Liver (tissue), 9 donors: Measurements from ENCODE around the gene FOXO1. TPM values are rescaled to one million over a fixed set of nuclear protein-coding genes. Genes with fewer than 3 reads are reported as not detected.

ENCODE experiments used
- DNase-seq: peaks from one replicate; pipeline ENCODE4 v3.0.0-alpha.2; 2017; ENCODE audit warnings: low spot score
- H3K27ac ChIP-seq, 2 donors: one replicate each; pipeline ENCODE4 v1.7.0; 2013; ENCODE audit warnings: inconsistent platforms in 2 of 2, low read length in 2 of 2, control low read depth in 1 of 2, low read depth in 1 of 2, mild to moderate bottlenecking in 1 of 2
- H3K27me3 ChIP-seq, 4 donors: one replicate each; pipeline versions ENCODE4 v1.6.1 to v1.7.0; 2013; ENCODE audit warnings: low read length in 3 of 4, inconsistent platforms in 1 of 4, mild to moderate bottlenecking in 1 of 4, moderate library complexity in 1 of 4; ENCODE audit not compliant: control insufficient read depth in 4 of 4, insufficient read depth in 4 of 4
- H3K36me3 ChIP-seq, 4 donors: one replicate each; pipeline versions ENCODE4 v1.6.1 to v1.7.0; 2013; ENCODE audit warnings: low read length in 3 of 4, mild to moderate bottlenecking in 3 of 4, low read depth in 1 of 4, moderate library complexity in 1 of 4; ENCODE audit not compliant: control insufficient read depth in 4 of 4, insufficient read depth in 3 of 4
- H3K4me1 ChIP-seq, 4 donors: one replicate each; pipeline versions ENCODE4 v1.6.1 to v1.7.0; 2013; ENCODE audit warnings: low read length in 3 of 4, mild to moderate bottlenecking in 3 of 4, moderate library complexity in 1 of 4; ENCODE audit not compliant: control insufficient read depth in 4 of 4, insufficient read depth in 4 of 4
- H3K4me3 ChIP-seq, 3 donors: one replicate each; pipeline versions ENCODE4 v1.6.1 to v1.7.0; 2013; ENCODE audit warnings: low read length in 3 of 3, control low read depth in 1 of 3, low read depth in 1 of 3, mild to moderate bottlenecking in 1 of 3
- H3K9ac ChIP-seq, 2 donors: one replicate each; pipeline ENCODE4 v1.7.0; 2013; ENCODE audit warnings: low read length in 2 of 2, mild to moderate bottlenecking in 2 of 2, moderate library complexity in 2 of 2, control low read depth in 1 of 2, low read depth in 1 of 2
- H3K9me3 ChIP-seq, 4 donors: one replicate each; pipeline versions ENCODE4 v1.6.1 to v1.7.0; 2013; ENCODE audit warnings: low read length in 3 of 4; ENCODE audit not compliant: control insufficient read depth in 4 of 4
- ATF3 ChIP-seq: IDR thresholded peaks from 2 replicates; pipeline ENCODE4 v1.6.1; 2016; ENCODE audit warnings: antibody characterized with exemption
- EGR1 ChIP-seq, 2 donors: IDR thresholded peaks; 2 replicates each; pipeline ENCODE4 v1.6.1; 2016 to 2018; ENCODE audit warnings: antibody characterized with exemption in 2 of 2, low read depth in 2 of 2
- FOXA1 ChIP-seq: IDR thresholded peaks from 2 replicates; pipeline ENCODE4 v1.6.1; 2016; ENCODE audit warnings: antibody characterized with exemption
- FOXA2 ChIP-seq: IDR thresholded peaks from 2 replicates; pipeline ENCODE4 v1.6.1; 2016; ENCODE audit warnings: antibody characterized with exemption
- GABPA ChIP-seq, 2 donors: IDR thresholded peaks in 1 of 2; conservative IDR thresholded peaks in 1 of 2; 2 replicates each; pipeline ENCODE4 v1.6.1; 2016; ENCODE audit warnings: antibody characterized with exemption in 2 of 2, mild to moderate bottlenecking in 1 of 2, moderate library complexity in 1 of 2
- HNF4G ChIP-seq: IDR thresholded peaks from 2 replicates; pipeline ENCODE4 v1.6.1; 2016; ENCODE audit warnings: antibody characterized with exemption
- JUND ChIP-seq, 2 donors: IDR thresholded peaks; 2 replicates each; pipeline ENCODE4 v1.6.1; 2016; ENCODE audit warnings: antibody characterized with exemption in 2 of 2
- MAX ChIP-seq: IDR thresholded peaks from 2 replicates; pipeline ENCODE4 v1.6.1; 2016; ENCODE audit warnings: antibody characterized with exemption
- NR2F2 ChIP-seq: IDR thresholded peaks from 2 replicates; pipeline ENCODE4 v1.6.1; 2016; ENCODE audit warnings: antibody characterized with exemption
- RAD21 ChIP-seq, 2 donors: IDR thresholded peaks; 2 replicates each; pipeline ENCODE4 v1.6.1; 2016; ENCODE audit warnings: antibody characterized with exemption in 2 of 2, mild to moderate bottlenecking in 2 of 2
- RXRA ChIP-seq, 2 donors: IDR thresholded peaks; 2 replicates each; pipeline ENCODE4 v1.6.1; 2017 to 2018; ENCODE audit warnings: antibody characterized with exemption in 2 of 2, mild to moderate bottlenecking in 1 of 2
- TAF1 ChIP-seq: conservative IDR thresholded peaks from 2 replicates; pipeline ENCODE4 v1.6.1; 2016; ENCODE audit warnings: antibody characterized with exemption, mild to moderate bottlenecking
- YY1 ChIP-seq: IDR thresholded peaks from 2 replicates; pipeline ENCODE4 v1.6.1; 2016; ENCODE audit warnings: antibody characterized with exemption, mild to moderate bottlenecking
- WGBS: extraction: QIAGEN DNeasy Blood & Tissue Kit; methylation state at CpG from one replicate; pipeline ENCODE4 v1.1.7; 2013; 5-methylcytosine and 5-hydroxymethylcytosine counted together
- polyA plus RNA-seq, 2 donors: library from polyadenylated mRNA; stranded (reverse) in 1 of 2; unstranded in 1 of 2; fragments of 200-250 nt in 1 of 2; fragments of >200 nt in 1 of 2; fragmentation: Nextera tagmentation in 1 of 2; extraction: Ambion mirVana in 1 of 2; gene quantifications; one replicate each; pipeline versions ENCODE4 v1.2.1 to v1.2.3, GENCODE V29; 2013 to 2015
- total RNA-seq, 2 donors: library from RNA; depleted of rRNA; stranded (reverse); fragments of >200 nt; gene quantifications; one replicate each; pipeline ENCODE4 v1.2.3, GENCODE V29; 2014
- TF ChIP-seq, protein P1 (sequence below): fragments of 150-350 bp; IDR thresholded peaks from 2 replicates; pipeline ENCODE4 v1.5.1; 2017; ENCODE audit warnings: improper control_type of control experiment, low read depth, low read length; ENCODE audit not compliant: missing input control
- TF ChIP-seq, protein P2 (sequence below): IDR thresholded peaks from 2 replicates; pipeline ENCODE4 v1.6.1; 2016; ENCODE audit warnings: antibody characterized with exemption
- donor health status: healthy.
- donor health status: healthy.
- donor health status: healthy.
- donor health status: healthy.
- donor health status: healthy.

Gene FOXO1
- total and polyA plus RNA-seq, 4 donors, result 5.4 to 23.6 (median 8.6) TPM

- TF ChIP-seq, protein P1, sequence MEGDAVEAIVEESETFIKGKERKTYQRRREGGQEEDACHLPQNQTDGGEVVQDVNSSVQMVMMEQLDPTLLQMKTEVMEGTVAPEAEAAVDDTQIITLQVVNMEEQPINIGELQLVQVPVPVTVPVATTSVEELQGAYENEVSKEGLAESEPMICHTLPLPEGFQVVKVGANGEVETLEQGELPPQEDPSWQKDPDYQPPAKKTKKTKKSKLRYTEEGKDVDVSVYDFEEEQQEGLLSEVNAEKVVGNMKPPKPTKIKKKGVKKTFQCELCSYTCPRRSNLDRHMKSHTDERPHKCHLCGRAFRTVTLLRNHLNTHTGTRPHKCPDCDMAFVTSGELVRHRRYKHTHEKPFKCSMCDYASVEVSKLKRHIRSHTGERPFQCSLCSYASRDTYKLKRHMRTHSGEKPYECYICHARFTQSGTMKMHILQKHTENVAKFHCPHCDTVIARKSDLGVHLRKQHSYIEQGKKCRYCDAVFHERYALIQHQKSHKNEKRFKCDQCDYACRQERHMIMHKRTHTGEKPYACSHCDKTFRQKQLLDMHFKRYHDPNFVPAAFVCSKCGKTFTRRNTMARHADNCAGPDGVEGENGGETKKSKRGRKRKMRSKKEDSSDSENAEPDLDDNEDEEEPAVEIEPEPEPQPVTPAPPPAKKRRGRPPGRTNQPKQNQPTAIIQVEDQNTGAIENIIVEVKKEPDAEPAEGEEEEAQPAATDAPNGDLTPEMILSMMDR, result no peak
- TF ChIP-seq, protein P2, sequence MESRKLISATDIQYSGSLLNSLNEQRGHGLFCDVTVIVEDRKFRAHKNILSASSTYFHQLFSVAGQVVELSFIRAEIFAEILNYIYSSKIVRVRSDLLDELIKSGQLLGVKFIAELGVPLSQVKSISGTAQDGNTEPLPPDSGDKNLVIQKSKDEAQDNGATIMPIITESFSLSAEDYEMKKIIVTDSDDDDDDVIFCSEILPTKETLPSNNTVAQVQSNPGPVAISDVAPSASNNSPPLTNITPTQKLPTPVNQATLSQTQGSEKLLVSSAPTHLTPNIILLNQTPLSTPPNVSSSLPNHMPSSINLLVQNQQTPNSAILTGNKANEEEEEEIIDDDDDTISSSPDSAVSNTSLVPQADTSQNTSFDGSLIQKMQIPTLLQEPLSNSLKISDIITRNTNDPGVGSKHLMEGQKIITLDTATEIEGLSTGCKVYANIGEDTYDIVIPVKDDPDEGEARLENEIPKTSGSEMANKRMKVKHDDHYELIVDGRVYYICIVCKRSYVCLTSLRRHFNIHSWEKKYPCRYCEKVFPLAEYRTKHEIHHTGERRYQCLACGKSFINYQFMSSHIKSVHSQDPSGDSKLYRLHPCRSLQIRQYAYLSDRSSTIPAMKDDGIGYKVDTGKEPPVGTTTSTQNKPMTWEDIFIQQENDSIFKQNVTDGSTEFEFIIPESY, result no peak
- no peak for TF ChIP-seq NR2F2
Observed at GRCh38 chr13:40592035-40592434, 74.4 kb downstream of the FOXO1 start (continued).

- TF ChIP-seq YY1 (no peak), HNF4G (no peak), ATF3 (no peak), MAX (no peak), RXRA (IDR thresholded peaks at IDR 0.05) (no peak), RAD21 (IDR thresholded peaks at IDR 0.05) (no peak), GABPA (IDR thresholded peaks at IDR 0.05 in 1 of 2, conservative IDR thresholded peaks at IDR 0.05 in 1 of 2) (no peak)
- TF ChIP-seq, protein P1, result no peak
Observed at GRCh38 chr13:40591091-40591490, 75.3 kb downstream of the FOXO1 start.

GRCh38 chr13:40590112-40590862, 76.2 kb downstream of the FOXO1 start:
- WGBS, result 92% methylated on average over 8 of the region's 8 CpGs
- H3K27ac ChIP-seq, result peak overlapping the region; percentile 9 to 21

More at GRCh38 chr13:40591091-40591490, 75.3 kb downstream of the FOXO1 start:
- Histone ChIP-seq H3K9ac (no peak overlapping the region), H3K36me3 (no peaks in the 10 kb centered on the region), H3K4me1 (peaks cover 5 to 34% (median 22%) of the 10 kb centered on the region in 4 donors), H3K4me3 (no peak overlapping the region), H3K27me3 (no peaks in the 10 kb centered on the region), H3K9me3 (no peaks in the 10 kb centered on the region), H3K27ac (no peak overlapping the region)
- 79% methylated on average over 4 of the region's 4 CpGs for WGBS
- DNase-seq, result no peak

More at GRCh38 chr13:40590112-40590862, 76.2 kb downstream of the FOXO1 start:
- no peak overlapping the region for H3K9ac ChIP-seq
- no peaks in the 10 kb centered on the region for H3K9me3 ChIP-seq
- H3K27me3 ChIP-seq, result no peaks in the 10 kb centered on the region
- TF ChIP-seq ATF3, result no peak
- no peak for TF ChIP-seq EGR1 (IDR thresholded peaks at IDR 0.05; ENCODE audit: low read depth in 2 of 2)
- no peak for TF ChIP-seq FOXA2
- TF ChIP-seq FOXA1, result no peak
- TF ChIP-seq YY1, result no peak
- TF ChIP-seq JUND (IDR thresholded peaks at IDR 0.05), result no peak
- no peak for TF ChIP-seq NR2F2
- TF ChIP-seq TAF1, result no peak
- no peak for DNase-seq
- H3K4me3 ChIP-seq, result no peak overlapping the region
- peaks cover 8 to 39% (median 21%) of the 10 kb centered on the region in 4 donors for H3K4me1 ChIP-seq
- no peaks in the 10 kb centered on the region for H3K36me3 ChIP-seq
